Esophagus muscularis mucosa (tissue), 3 donors: ENCODE data around the gene NFATC2IP.

Experiments used
- POLR2A ChIP-seq: fragments of 450-650 bp; IDR thresholded peaks from one replicate; pipeline ENCODE4 v1.6.1; 2017; ENCODE audit warnings: antibody characterized with exemption, moderate library complexity, mild to moderate bottlenecking, low read depth
- TF ChIP-seq, protein P1 (sequence below), 3 experiments: fragments of 200-600 bp in 2 of 3; fragments of 450-650 bp in 1 of 3; sonication (generic) in 2 of 3; IDR thresholded peaks; one replicate each; pipeline ENCODE4 v1.5.1; 2017 to 2019; ENCODE audit warnings: antibody characterized with exemption in 3 of 3, mild to moderate bottlenecking in 2 of 3, moderate library complexity in 1 of 3

DNA sequence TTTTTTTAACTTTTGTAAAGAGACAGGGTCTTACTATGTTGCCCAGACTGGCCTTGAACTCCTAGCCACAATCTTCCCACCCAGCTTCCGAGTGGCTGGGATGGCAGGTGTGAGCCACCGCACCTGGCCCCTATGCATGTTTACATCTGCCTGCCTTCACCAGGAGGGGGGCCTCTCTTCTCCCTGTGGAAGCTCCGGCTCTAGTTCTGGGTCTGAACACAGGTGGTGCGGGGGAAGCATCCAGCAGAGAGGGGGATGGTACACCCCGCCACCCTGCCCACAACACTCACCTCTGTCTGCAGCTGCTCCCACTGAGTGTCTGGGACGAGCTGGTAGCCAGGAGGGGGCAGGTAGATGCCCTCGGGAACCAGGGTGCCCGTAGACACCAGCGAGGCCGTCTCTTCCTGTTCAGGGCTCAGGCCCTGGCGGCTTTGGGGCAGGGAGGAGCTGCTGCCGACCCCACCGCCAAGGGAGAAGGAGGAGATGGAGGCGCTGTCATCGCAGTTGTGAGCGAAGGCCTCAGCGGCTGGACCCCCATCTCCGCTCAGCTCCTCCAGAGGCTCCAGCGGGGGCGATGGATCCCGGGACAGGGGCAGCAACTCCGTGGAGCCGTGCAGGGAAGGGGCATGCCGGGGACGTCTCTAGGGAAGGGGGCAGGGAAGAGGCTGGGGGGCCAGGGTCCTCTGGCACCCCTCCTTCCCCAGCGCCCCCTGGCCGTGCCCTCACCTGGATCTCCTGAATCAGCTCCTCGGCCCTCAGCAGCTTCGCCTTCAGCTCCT, 36.6 kb upstream of the NFATC2IP start:
- TF ChIP-seq, protein P1, sequence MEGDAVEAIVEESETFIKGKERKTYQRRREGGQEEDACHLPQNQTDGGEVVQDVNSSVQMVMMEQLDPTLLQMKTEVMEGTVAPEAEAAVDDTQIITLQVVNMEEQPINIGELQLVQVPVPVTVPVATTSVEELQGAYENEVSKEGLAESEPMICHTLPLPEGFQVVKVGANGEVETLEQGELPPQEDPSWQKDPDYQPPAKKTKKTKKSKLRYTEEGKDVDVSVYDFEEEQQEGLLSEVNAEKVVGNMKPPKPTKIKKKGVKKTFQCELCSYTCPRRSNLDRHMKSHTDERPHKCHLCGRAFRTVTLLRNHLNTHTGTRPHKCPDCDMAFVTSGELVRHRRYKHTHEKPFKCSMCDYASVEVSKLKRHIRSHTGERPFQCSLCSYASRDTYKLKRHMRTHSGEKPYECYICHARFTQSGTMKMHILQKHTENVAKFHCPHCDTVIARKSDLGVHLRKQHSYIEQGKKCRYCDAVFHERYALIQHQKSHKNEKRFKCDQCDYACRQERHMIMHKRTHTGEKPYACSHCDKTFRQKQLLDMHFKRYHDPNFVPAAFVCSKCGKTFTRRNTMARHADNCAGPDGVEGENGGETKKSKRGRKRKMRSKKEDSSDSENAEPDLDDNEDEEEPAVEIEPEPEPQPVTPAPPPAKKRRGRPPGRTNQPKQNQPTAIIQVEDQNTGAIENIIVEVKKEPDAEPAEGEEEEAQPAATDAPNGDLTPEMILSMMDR (IDR thresholded peaks at IDR 0.05): no peak
- no peak for TF ChIP-seq POLR2A
